Middle frontal gyrus (tissue), 1 donor: Measurements from ENCODE around the gene TBC1D22A.

Source experiments
- DNase-seq: peaks from one replicate; pipeline ENCODE4 v3.0.0-alpha.2; 2015; ENCODE audit warnings: low spot score; ENCODE audit errors: extremely low spot score

TBC1D22A gene

GRCh38 chr22:46752988-46753310, 9.5 kb upstream of the TBC1D22A start:
- no peak for DNase-seq

GRCh38 chr22:46753360-46753759, 9.1 kb upstream of the TBC1D22A start:
- DNase-seq, result no peak

GRCh38 chr22:46753761-46754109, 8.7 kb upstream of the TBC1D22A start:
- DNase-seq, result no peak

GRCh38 chr22:46754110-46754799, 8.2 kb upstream of the TBC1D22A start:
- DNase-seq, result no peak

- DNase-seq, result no peak
These were observed 7.6 kb upstream of the TBC1D22A start for GRCh38 chr22:46754826-46755225.

GRCh38 chr22:46755525-46755924, 6.9 kb upstream of the TBC1D22A start:
- no peak for DNase-seq

- no peak for DNase-seq
These were observed 6.4 kb upstream of the TBC1D22A start for GRCh38 chr22:46756097-46756496.

GRCh38 chr22:46757104-46757503, 5.3 kb upstream of the TBC1D22A start:
- DNase-seq, result no peak

- no peak for DNase-seq
These were observed 4.3 kb upstream of the TBC1D22A start for GRCh38 chr22:46758121-46758520.

GRCh38 chr22:46758867-46759290, 3.6 kb upstream of the TBC1D22A start:
- DNase-seq, result no peak

GRCh38 chr22:46761017-46761416, 1.4 kb upstream of the TBC1D22A start:
- no peak for DNase-seq

GRCh38 chr22:46761539-46762237, 762 bp upstream of the TBC1D22A start:
- no peak for DNase-seq

GRCh38 chr22:46763051-46763705, 728 bp downstream of the TBC1D22A start:
- DNase-seq, result no peak

- DNase-seq, result no peak
These were observed 1.8 kb downstream of the TBC1D22A start for GRCh38 chr22:46764140-46764680.

GRCh38 chr22:46764779-46765485, 2.5 kb downstream of the TBC1D22A start:
- DNase-seq, result no peak

GRCh38 chr22:46766611-46767010, 4.2 kb downstream of the TBC1D22A start:
- DNase-seq, result no peak

- no peak for DNase-seq
These were observed 5.0 kb downstream of the TBC1D22A start for GRCh38 chr22:46767249-46767985.

- DNase-seq, result no peak
These were observed 6.8 kb downstream of the TBC1D22A start for GRCh38 chr22:46769191-46769675.

GRCh38 chr22:46769706-46770105, 7.3 kb downstream of the TBC1D22A start:
- DNase-seq, result no peak

- no peak for DNase-seq
These were observed 7.7 kb downstream of the TBC1D22A start for GRCh38 chr22:46770151-46770641.

- no peak for DNase-seq
These were observed 8.3 kb downstream of the TBC1D22A start for GRCh38 chr22:46770726-46771125.
